GM12878 (cell line): ENCODE measurements around the gene SH2D5. TPM values are rescaled to one million over a fixed set of nuclear protein-coding genes. Genes with fewer than 3 reads are reported as not detected.

Experiments used
- ATAC-seq: fragments of 200-7000 bp; cut with Tn5 transposase; 3 replicates; pipeline ENCODE4 v1.9.1; 2020; ENCODE audit warnings: mild to moderate bottlenecking, moderate library complexity
- BruUV-seq: library from RNA; stranded (reverse); fragments of 400-500 nt; replicated peaks from 2 replicates; lab custom pipeline; 2021; lab: Mats Ljungman, UMichigan
- CTCF ChIA-PET: fragments of 300-600 bp; sonication (Branson Sonifier 250); formaldehyde crosslinking; extraction: SDS; loops from one replicate; lab custom pipeline; 2021; ENCODE audit warnings: inconsistent platforms; lab: Yijun Ruan, JAX
- POLR2A ChIA-PET: fragments of 350-600 bp; formaldehyde crosslinking; extraction: SDS; loops from one replicate; lab custom pipeline; 2021; ENCODE audit warnings: inconsistent platforms; lab: Charles Lee
- RAD21 ChIA-PET: fragments of 300-600 bp; sonication (Branson Sonifier 250); formaldehyde crosslinking; loops from one replicate; lab custom pipeline; 2023; ENCODE audit warnings: antibody characterized with exemption; ENCODE audit not compliant: unreplicated experiment; lab: Charles Lee
- SMC1A ChIA-PET: fragments of 300-600 bp; sonication (Branson Sonifier 250); formaldehyde crosslinking; loops from one replicate; lab custom pipeline; 2023; ENCODE audit not compliant: unreplicated experiment, uncharacterized antibody; lab: Charles Lee
- DNase-seq: peaks from one replicate; pipeline ENCODE4 v3.0.0-alpha.2; 2011; ENCODE audit warnings: low read depth, low spot score
- FAIRE-seq: peaks from 3 replicates; lab custom pipeline; 2011; peaks lifted over from hg19 to GRCh38; lab: Jason Lieb, UNC
- H2AFZ ChIP-seq: 2 replicates; pipeline ENCODE4 v1.6.0; 2011; ENCODE audit warnings: low read depth, low read length, control low read depth; ENCODE audit not compliant: control insufficient read depth
- H3K27ac ChIP-seq: 2 replicates; pipeline ENCODE4 v1.5.1; 2011; ENCODE audit warnings: control low read depth; ENCODE audit not compliant: control insufficient read depth, insufficient read depth
- H3K27me3 ChIP-seq, 2 experiments: replicated peaks in 1 of 2; 2 replicates each; pipeline versions ENCODE4 v1.6.0 to v1.6.1; 2011; ENCODE audit warnings: low read length in 1 of 2; ENCODE audit not compliant: control insufficient read depth in 2 of 2, insufficient read depth in 2 of 2
- H3K36me3 ChIP-seq, 2 experiments: 2 replicates each; pipeline ENCODE4 v1.5.1; 2011; ENCODE audit warnings: low read length in 1 of 2; ENCODE audit not compliant: control insufficient read depth in 2 of 2, insufficient read depth in 2 of 2
- H3K4me1 ChIP-seq: 2 replicates; pipeline ENCODE4 v1.6.1; 2011; ENCODE audit warnings: mild to moderate bottlenecking, low read length, moderate library complexity, mixed read lengths; ENCODE audit not compliant: control insufficient read depth, insufficient read depth
- H3K4me2 ChIP-seq: 2 replicates; pipeline ENCODE4 v1.6.0; 2011; ENCODE audit warnings: control low read depth; ENCODE audit not compliant: control insufficient read depth, insufficient read depth
- H3K4me3 ChIP-seq: fragments of 200-600 bp; sonication (generic); 2 replicates; pipeline ENCODE4 v1.5.1; 2016
- H3K79me2 ChIP-seq: 2 replicates; pipeline ENCODE4 v1.6.0; 2011; ENCODE audit warnings: low read length; ENCODE audit not compliant: control insufficient read depth, insufficient read depth
- H3K9ac ChIP-seq: 2 replicates; pipeline ENCODE4 v1.8.0; 2011; ENCODE audit warnings: low read length, control low read depth, mixed read lengths; ENCODE audit not compliant: control insufficient read depth, insufficient read depth
- H3K9me3 ChIP-seq: replicated peaks from 3 replicates; pipeline ENCODE4 v1.5.1; 2011; ENCODE audit warnings: mild to moderate bottlenecking, low read length; ENCODE audit not compliant: control insufficient read depth, insufficient read depth
- H4K20me1 ChIP-seq: 2 replicates; pipeline ENCODE4 v1.6.0; 2011; ENCODE audit not compliant: control insufficient read depth, insufficient read depth
- BCL3 ChIP-seq: IDR thresholded peaks from 2 replicates; pipeline ENCODE4 v1.6.1; 2011; ENCODE audit warnings: borderline replicate concordance, low read depth, mild to moderate bottlenecking, moderate library complexity, low read length; ENCODE audit not compliant: insufficient read depth, poor library complexity, severe bottlenecking
- EED ChIP-seq: sonication (generic); IDR thresholded peaks from 2 replicates; pipeline ENCODE4 v1.6.1; 2016; ENCODE audit warnings: antibody characterized with exemption, low read depth
- EP300 ChIP-seq, 2 experiments: fragments of 150-350 bp in 1 of 2; IDR thresholded peaks; 2 replicates each; pipeline ENCODE4 v1.6.1; 2011 to 2012; ENCODE audit warnings: low read depth in 2 of 2, low read length in 2 of 2, borderline replicate concordance in 1 of 2, improper control_type of control experiment in 1 of 2, inconsistent platforms in 1 of 2; ENCODE audit not compliant: control insufficient read depth in 1 of 2
- FOS ChIP-seq: IDR thresholded peaks from 3 replicates; pipeline ENCODE4 v1.6.1; 2011; ENCODE audit warnings: borderline replicate concordance; ENCODE audit not compliant: insufficient read length; ENCODE audit errors: extremely low read depth
- FOXK2 ChIP-seq: fragments of 450-650 bp; IDR thresholded peaks from 2 replicates; pipeline ENCODE4 v1.6.1; 2017; ENCODE audit warnings: mild to moderate bottlenecking, moderate library complexity
- IRF5 ChIP-seq: fragments of 450-650 bp; IDR thresholded peaks from 2 replicates; pipeline ENCODE4 v1.6.1; 2017; ENCODE audit warnings: borderline replicate concordance
- MEF2B ChIP-seq: fragments of 450-650 bp; IDR thresholded peaks from 2 replicates; pipeline ENCODE4 v1.6.1; 2018; ENCODE audit warnings: mild to moderate bottlenecking, moderate library complexity; ENCODE audit not compliant: partially characterized antibody, poor library complexity, severe bottlenecking
- PBX3 ChIP-seq: IDR thresholded peaks from 2 replicates; pipeline ENCODE4 v1.6.1; 2011; ENCODE audit warnings: mild to moderate bottlenecking, low read depth, low read length, moderate library complexity; ENCODE audit not compliant: insufficient replicate concordance
- POLR2AphosphoS2 ChIP-seq: IDR thresholded peaks from 2 replicates; pipeline ENCODE4 v1.6.1; 2011; ENCODE audit warnings: low read depth, mild to moderate bottlenecking, low read length, improper control_type of control experiment, moderate library complexity
- SMC3 ChIP-seq: IDR thresholded peaks from 2 replicates; pipeline ENCODE4 v1.6.1; 2011; ENCODE audit warnings: low read length, improper control_type of control experiment, borderline replicate concordance
- SUPT20H ChIP-seq: IDR thresholded peaks from 2 replicates; pipeline ENCODE4 v1.6.1; 2011; ENCODE audit warnings: low read depth, mild to moderate bottlenecking, low read length, moderate library complexity, borderline replicate concordance; ENCODE audit not compliant: control insufficient read depth
- TBL1XR1 ChIP-seq: IDR thresholded peaks from 2 replicates; pipeline ENCODE4 v1.6.1; 2012; ENCODE audit warnings: low read depth, low read length, improper control_type of control experiment
- WGBS: methylation state at CpG from one replicate; pipeline ENCODE4 v1.1.6; 2016; ENCODE audit warnings: low lambda C conversion rate; ENCODE audit not compliant: insufficient replicate concordance, insufficient coverage; ENCODE audit errors: missing lambda C conversion rate; 5-methylcytosine and 5-hydroxymethylcytosine counted together
- in situ Hi-C: fragments of 300-500 bp; cut with MboI; formaldehyde crosslinking; loops from 9 replicates; pipeline ENCODE4 v1.14.3; 2018; ENCODE audit warnings: mixed read lengths
- intact Hi-C: fragments of 100-400 bp; cut with micrococcal nuclease; formaldehyde crosslinking; loops from one replicate; pipeline ENCODE4 v1.14.2; 2022; ENCODE audit not compliant: unreplicated experiment
- polyA plus RNA-seq, 11 experiments: library from polyadenylated mRNA; depleted of rRNA in 4 of 11; unstranded in 6 of 11; stranded (reverse) in 5 of 11; fragments of >200 nt; fragmentation: Nextera tagmentation in 4 of 11; fragmentation: Illumina TruSeq in 1 of 11; extraction: Ambion mirVana in 4 of 11; extraction: Trizol in 1 of 11; gene quantifications; 1 replicate in 1 of 11; 2 replicates in 10 of 11; pipeline versions ENCODE4 v1.2.1 to v1.2.3, GENCODE V29; 2011 to 2016; ENCODE audit warnings: inconsistent platforms in 2 of 11, missing spikeins in 2 of 11, low read depth in 1 of 11
- total RNA-seq, 4 experiments: library from RNA; depleted of rRNA in 3 of 4; stranded (reverse); fragments of >200 nt in 3 of 4; fragmentation: Illumina TruSeq in 1 of 4; extraction: Trizol in 1 of 4; gene quantifications; 2 replicates each; pipeline versions ENCODE4 v1.2.1 to v1.2.3, GENCODE V29; 2013 to 2021
- TF ChIP-seq, protein P1 (sequence below): fragments of 450-650 bp; IDR thresholded peaks from 2 replicates; pipeline ENCODE4 v1.6.1; 2018; ENCODE audit warnings: borderline replicate concordance, mild to moderate bottlenecking; ENCODE audit not compliant: partially characterized antibody

The SH2D5 gene
- total and polyA plus RNA-seq, 10 of the 15 experiments (the other 5 are each of a cell fraction or from before 2014, with no cell fraction given) = 0.03 to 0.62 (median 0.20) TPM; not detected in 3

- no peaks in the 10 kb centered on the region for H3K9me3 ChIP-seq
- no peak overlapping the region for H2AFZ ChIP-seq
- 9% methylated on average over 5 of the region's 5 CpGs for whole genome bisulfite sequencing
- ChIA-PET CTCF (interaction anchor here (0.6 to 1.9 kb wide), 4 partner anchors 10 to 814 kb away, joined by 3 to 8 read pairs (median 4); no protein-coding TSS in a partner anchor), RAD21 (interaction anchor here (0.8 kb wide), 1 partner anchor 488 kb away, joined by 3 read pairs; no protein-coding TSS in a partner anchor), SMC1A (interaction anchor here (0.6 to 1.5 kb wide), 3 partner anchors 10 to 75 kb away, joined by 3 to 4 read pairs (median 3); no protein-coding TSS in a partner anchor), POLR2A (no interaction called here)
- no peaks in the 10 kb centered on the region for H4K20me1 ChIP-seq
- H3K27ac ChIP-seq = no peak overlapping the region
- ATAC-seq (no peak), FAIRE-seq (no peak), DNase-seq (no peak)
- intact Hi-C loops (no loop called here), in situ Hi-C loops (no loop called here)
- no TSS peak for BruUV-seq
- H3K4me1 ChIP-seq = no peaks in the 10 kb centered on the region
- H3K9ac ChIP-seq = no peak overlapping the region
- TF ChIP-seq EP300 (IDR thresholded peaks at IDR 0.05; ENCODE audit: borderline replicate concordance in 1 of 2, control insufficient read depth in 1 of 2, low read depth in 2 of 2, low read length in 2 of 2) = no peak
- TF ChIP-seq MEF2B = no peak
- TF ChIP-seq BCL3 = no peak
- TF ChIP-seq FOS = no peak
- TF ChIP-seq SMC3 = no peak
- no peak for TF ChIP-seq EED
- TF ChIP-seq IRF5 = no peak
- TF ChIP-seq SUPT20H = no peak
- TF ChIP-seq, protein P1, sequence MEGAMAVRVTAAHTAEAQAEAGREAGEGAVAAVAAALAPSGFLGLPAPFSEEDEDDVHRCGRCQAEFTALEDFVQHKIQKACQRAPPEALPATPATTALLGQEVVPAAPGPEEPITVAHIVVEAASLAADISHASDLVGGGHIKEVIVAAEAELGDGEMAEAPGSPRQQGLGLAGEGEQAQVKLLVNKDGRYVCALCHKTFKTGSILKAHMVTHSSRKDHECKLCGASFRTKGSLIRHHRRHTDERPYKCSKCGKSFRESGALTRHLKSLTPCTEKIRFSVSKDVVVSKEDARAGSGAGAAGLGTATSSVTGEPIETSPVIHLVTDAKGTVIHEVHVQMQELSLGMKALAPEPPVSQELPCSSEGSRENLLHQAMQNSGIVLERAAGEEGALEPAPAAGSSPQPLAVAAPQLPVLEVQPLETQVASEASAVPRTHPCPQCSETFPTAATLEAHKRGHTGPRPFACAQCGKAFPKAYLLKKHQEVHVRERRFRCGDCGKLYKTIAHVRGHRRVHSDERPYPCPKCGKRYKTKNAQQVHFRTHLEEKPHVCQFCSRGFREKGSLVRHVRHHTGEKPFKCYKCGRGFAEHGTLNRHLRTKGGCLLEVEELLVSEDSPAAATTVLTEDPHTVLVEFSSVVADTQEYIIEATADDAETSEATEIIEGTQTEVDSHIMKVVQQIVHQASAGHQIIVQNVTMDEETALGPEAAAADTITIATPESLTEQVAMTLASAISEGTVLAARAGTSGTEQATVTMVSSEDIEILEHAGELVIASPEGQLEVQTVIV = no peak
- no peak for TF ChIP-seq FOXK2
- TF ChIP-seq TBL1XR1 = no peak
- TF ChIP-seq PBX3 = no peak
- TF ChIP-seq POLR2AphosphoS2 = no peak
- no peaks in the 10 kb centered on the region; a peak in 1 of 4 replicates for H3K27me3 ChIP-seq
- no peaks in the 10 kb centered on the region for H3K36me3 ChIP-seq
- no peaks in the 10 kb centered on the region for H3K79me2 ChIP-seq
- H3K4me3 ChIP-seq = no peak overlapping the region
- no peak overlapping the region for H3K4me2 ChIP-seq
These were observed 25.7 kb downstream of the SH2D5 start for GRCh38 chr1:20706841-20707240.
